ENCODE results near the gene ZFHX3. TPM values are rescaled to one million over a fixed set of nuclear protein-coding genes. Genes with fewer than 3 reads are reported as not detected.

ZFHX3 gene
- total RNA-seq, 1 experiment from 2014 or later, result 3.2 TPM

GRCh38 chr16:73067671-73068540, 20.0 kb upstream of the ZFHX3 start:
- no peak for DNase-seq (ENCODE audit: low read depth)

DNA sequence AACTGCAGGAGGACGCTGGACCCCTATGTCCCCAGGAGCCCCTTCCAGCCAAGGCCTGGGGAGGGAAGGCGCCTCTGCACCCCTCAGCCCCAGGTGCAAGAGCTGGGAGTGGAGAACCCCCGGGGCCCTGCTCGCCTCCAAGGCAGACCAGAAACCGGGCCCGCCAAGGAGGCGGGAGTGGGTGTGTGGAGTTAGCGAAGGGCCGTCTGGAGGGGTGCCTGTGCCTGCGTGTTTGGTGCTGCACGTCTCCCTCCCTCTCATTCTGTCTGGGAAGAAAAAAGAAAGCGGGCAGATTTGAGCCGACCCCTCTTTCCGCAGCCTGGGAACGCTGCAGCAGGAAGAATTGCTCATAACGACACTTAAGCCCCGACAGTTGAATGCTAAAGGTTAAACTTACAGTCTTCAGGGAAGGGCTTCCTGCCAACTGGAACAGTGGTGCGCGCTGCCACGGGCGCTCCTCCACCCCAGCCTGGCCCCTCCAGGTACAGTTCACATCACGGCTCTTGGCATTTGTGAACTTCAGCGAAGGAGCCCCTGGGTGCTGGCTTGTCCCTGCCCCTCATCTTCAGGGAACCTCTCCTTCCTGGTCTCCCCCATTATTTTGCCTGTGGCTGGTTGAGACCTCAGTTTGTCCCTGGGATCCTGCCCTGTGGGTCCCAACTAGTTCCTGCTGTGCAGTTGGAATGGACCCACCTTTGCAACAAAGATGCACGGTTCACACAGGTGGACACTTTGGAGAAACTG, 19.2 kb upstream of the ZFHX3 start:
- DNase-seq (ENCODE audit: low read depth), result no peak

DNA sequence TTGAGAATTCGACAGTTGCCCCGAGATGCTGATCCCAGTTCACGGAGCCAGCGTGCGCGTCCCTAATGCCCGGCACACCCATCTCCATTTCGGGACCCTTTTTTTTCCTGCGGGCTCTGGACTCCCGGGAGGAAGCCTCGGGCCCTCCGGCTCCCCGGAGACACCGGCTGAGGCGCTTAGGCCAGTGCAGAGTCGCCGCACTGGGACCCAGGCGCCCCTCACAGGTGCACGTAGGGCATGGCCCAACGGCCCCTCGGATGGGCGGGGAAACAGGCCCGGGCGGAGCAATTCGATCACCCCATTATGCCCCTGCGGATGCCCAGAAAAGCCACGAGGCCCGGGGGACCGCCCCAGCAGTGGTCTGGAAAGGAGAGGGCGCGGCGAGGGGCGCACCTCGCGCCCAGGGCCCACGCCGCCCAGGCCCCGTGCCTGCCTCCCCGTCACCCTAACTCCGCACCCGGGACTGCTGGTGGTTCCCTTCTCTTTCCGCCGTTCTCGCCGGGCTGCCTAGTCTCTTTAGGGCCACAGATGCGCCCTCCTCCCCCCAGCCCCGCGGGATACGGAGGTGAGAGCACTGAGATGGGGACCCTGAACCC, 18.5 kb upstream of the ZFHX3 start:
- DNase-seq (ENCODE audit: low read depth), result no peak

GRCh38 chr16:73065632-73066330, 17.9 kb upstream of the ZFHX3 start:
- no peak for DNase-seq (ENCODE audit: low read depth)

DNA sequence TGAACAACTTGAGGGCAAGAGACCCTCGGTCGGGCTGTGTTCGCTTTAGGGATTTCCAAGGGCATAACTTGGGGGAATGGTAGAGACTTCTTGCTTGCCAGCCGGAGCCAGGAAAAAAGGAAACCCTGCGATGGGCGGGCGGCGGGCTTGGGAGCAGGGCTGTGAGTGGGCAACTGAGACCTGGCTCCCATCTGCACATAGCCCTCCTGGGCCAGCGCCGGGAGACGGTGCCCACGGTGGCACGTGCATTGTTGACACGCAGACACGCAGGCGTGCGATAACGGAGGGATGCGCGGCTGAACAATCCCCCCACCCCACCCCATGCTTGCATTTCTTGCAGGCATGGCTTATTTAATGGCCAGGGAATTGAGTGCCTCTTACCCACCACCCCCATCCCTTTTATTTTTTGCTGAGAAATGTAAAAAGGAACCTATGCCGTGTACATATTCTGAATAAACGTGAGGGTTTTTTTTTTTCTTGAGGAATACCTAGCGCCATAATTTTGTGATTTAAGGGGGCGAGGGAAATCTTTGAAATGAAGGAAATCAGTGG, 17.1 kb upstream of the ZFHX3 start:
- no peak for DNase-seq (ENCODE audit: low read depth)

- peak; percentile 82 for DNase-seq (ENCODE audit: low read depth)
These were observed 16.5 kb upstream of the ZFHX3 start for GRCh38 chr16:73064212-73064993.

- no peak for DNase-seq (ENCODE audit: low read depth)
These were observed 15.9 kb upstream of the ZFHX3 start for GRCh38 chr16:73063854-73064211.

GRCh38 chr16:73062743-73063733, 15.1 kb upstream of the ZFHX3 start:
- DNase-seq (ENCODE audit: low read depth), result no peak

DNA sequence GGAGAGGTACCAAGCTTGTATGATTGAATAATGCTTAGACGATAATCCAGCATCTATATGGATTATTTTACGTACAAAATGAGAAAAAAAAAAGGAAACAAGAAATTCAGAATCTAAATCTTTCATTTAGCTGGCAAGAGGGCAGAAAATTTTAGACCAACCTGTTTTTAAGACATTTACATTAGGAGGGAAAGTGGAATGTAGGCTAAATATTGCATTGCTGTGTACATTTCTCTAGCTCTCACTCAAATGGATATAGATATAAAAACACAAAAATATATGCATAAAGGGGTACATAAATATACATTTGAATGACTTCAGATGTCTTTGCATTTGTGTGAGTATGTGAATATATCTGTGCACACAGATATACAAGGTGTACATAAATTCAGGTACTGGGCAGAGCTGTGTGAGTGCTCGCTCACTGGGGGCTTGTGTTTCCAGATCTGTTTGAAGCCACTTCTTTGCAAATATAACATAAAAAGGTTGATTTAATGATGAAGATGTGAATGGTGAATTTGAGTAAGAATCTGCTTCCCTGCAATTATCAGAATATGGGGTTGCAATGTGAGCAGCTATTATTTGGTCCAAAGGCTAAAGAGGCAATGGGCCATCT, 14.2 kb upstream of the ZFHX3 start:
- DNase-seq (ENCODE audit: low read depth), result no peak

DNA sequence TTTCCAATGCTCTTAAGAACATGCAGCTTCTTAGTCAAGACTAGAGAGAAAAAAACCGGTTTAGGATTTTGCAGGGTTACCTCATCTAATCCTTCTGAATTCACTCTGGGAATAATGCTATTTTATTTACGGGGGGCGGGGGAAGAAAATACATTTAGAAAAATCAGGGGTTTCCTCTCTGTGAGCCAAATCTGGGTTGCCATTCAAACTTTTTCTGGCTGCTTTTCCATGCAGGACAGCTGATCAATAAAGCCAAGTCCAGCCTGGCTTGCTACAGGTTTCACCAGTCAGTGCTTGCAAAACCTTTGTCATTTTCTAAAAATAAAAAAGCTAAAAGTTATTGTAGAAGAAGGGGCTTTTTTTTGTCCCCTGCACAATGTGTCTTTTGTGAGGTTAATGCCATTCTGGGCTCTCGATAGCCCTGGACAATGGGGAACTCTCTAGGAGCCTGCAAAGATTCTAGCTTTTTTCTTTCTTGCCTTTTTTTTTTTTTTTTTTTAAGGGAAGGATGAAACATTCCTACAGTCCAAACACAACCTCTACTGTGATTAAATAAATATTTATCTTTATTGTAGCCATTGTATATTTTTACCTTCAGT, 13.1 kb upstream of the ZFHX3 start:
- no peak for DNase-seq (ENCODE audit: low read depth)

DNA sequence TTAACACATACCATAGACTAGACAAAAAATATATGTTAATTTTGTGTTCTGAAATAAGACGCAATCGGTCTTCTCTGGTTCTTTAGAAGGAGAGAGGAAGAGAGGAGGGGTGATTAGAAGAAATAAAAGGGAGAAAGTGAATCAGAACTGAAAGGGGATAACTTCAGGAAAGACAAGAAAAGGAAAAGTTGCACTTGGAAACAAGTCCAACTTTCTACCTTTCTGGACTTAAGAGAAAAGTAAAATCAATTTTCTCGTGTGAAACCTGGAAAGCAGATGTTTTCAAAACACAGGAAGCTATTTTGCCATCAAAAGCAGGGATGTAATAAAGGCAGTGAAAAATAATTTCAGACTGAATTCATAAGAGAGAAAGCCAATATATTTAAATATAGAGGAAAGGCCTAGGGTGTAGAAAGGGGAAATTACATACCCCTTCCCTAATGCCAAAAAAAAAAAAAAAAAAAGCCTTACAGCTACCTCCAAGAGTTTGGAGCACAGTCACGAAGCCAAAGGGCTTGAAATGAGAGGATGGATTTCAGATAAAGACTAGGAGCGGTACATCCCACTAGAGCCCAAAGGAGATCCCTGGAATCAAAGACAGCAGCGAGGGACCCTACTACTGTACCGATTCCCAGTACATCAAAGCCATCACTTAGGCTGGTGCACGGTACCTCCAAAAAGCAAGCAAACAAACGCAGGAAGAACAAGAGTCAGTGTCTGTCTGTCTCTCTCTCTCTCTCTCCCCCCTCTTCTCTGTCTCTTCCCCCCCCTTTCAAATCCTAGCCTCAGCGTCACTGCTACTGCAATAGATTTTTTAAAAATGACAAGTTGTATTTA, 12.1 kb upstream of the ZFHX3 start:
- no peak for DNase-seq (ENCODE audit: low read depth)

- peak; percentile 47 for DNase-seq (ENCODE audit: low read depth)
These were observed 10.9 kb upstream of the ZFHX3 start for GRCh38 chr16:73058616-73059409.

DNA sequence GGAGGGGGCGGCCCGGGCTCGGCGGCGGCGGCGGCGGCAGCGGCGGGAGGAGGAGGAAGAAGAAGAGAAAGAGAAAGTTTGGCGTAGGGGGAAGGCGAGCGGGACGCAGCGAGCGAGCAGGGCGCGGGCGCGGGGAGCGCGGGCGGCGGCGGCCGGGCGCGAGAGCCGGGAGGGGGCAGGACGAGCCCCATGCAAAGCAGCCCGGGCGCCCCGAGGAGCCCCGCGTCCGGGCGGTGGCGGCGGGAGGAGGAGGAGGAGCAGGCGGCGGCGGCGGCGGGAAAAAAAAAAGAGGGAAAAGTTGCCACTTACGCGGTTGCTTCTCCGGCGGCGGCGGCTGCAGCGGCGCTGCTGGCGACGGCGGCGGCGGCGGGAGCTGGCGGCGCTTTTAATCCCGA, 10.3 kb upstream of the ZFHX3 start:
- DNase-seq (ENCODE audit: low read depth), result peak; percentile 63

DNA sequence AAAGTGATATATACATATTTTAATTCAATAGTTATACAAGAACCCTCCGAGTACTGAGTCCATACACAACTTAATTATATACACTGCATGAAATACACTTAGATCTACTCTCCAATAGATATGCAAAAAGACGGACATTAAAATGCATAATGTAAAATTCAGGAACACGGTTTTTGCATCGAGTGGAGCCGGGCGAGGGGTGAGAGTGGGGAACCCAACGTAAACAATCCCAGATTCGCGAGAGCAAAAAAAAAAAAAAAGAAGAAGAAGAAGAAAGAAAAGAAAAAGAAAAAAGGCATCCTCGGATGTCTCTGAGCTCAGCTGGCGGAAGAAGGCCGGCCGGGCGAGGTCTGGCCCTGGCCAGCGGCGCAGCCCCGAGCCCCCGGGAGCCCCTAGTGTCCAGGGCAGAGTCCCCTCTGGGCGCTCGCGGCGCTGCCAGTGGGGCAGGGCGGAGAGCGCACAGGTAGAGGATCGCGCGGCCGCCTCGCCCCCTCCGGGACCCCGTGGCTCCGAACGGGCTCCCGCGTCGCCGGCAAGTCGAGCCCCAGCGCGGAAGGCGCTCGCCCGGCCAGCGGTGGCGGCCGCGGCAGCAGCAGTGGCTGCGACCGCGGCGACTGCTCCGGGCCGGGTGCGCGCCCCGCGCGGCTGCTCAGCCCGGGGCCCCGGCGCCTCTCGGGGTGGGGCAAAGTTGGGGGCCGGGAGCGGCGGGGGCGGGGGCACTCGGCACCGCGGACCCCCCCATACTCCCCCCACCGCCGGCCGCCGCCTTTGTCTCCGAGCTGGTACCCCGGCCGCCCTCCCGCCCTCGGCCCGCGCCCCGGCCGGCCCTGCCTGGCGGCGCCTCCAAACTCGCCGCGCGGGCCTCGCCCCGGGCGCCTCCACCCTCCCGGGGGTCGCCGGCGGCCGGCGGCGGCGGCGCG, 9.6 kb upstream of the ZFHX3 start:
- DNase-seq (ENCODE audit: low read depth), result peak; percentile 48

DNA sequence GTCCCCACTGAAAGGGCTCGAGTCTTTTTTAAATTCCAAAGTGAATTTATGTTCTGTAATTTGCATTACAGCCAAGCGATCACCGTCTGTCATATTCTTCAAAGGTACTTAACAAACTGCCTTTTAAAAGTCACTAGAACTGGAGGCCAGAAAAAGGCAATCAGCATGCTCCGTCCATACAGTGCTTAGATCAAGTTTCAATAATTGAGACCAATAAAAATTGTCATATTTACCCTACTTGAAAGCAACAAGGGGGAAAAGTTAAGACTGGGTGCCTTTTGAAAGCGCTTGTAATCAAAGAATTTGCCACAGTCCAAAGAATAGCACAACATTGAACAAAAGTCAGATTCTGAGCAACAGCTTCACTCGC, 9.0 kb upstream of the ZFHX3 start:
- DNase-seq (ENCODE audit: low read depth), result no peak

DNA sequence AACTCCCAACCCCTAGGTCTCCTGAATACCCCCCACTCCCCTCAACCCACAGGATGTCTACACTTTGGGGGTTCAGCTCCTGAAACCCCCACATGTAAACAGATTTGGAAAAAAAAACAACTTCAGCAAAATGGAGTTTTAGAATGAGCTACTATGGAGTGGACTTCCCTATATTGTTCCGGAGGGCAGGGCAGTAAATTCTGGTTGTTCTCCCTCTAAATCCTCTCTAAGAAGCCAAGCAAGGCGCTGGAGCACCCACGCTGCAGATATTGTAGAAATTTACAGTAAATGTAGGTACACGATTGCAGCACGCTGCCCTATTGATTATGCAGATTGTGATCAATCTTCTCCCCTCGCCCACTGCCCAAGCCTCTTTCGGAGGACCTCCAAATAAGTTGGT, 8.5 kb upstream of the ZFHX3 start:
- DNase-seq (ENCODE audit: low read depth), result no peak
